ENCODE data around the gene TCHP. TPM values are rescaled to one million over a fixed set of nuclear protein-coding genes. Genes with fewer than 3 reads are reported as not detected.

Gene TCHP
- total RNA-seq, 2 donors from 2014 or later = 18.9 to 26.3 TPM

DNA sequence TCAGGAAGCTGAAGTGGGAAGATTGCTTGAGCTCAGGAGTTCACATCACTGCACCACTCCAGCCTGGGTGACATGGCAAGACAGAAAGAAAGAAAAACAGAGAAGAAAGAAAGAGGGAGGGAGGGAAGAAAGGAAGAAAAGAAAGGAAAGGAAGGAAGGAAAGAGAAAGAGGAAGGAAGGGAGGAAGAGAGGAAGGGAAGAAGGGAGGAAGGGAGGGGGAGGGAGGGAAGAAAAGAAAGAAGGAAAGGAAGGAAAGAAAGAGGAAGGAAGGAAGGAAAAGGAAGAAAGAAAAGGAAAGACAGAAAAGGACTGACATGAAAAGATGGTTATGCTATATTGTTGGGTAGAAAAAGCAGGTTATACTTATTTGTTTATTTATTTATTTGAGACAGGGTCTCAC, 23.7 kb upstream of the TCHP start:
- intact Hi-C loops (cut with DNase I) = no loop called here
- no peak for DNase-seq (ENCODE audit: low spot score)

DNA sequence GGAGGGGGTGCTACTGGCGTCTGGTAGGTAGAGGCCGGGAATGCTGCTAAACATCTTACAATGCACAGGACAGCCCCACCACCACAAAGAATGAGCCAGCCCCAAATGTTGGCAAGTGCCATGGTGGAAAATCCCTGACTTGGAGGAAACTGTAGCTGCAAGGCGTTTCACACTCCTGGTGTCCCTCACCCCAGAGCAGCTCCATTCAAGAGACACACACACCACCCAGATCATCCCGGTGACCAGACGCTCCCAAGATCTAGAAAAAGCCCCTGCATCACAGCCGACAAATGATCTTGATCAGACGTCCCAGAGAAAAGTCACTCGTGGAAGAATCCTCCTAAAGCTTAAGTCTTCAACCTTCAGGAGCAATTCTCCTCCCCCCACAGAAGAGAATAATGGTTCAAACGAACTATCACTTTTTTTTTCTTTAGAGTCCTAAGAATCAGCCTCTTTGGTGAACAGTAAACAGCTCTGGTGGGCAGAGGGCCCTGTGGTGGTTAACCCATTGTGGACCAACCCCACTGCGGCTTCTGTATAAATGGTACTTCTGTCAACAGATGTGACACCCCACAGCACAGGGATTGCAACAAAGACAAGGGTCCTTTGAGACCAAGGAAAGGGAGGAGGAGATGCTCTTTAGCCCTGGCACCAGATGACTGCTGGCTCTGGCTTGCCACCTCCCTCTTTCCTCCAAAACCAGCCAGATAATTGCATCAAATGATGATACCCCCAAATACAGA, 22.4 kb upstream of the TCHP start:
- Histone ChIP-seq H3K27ac (no peak overlapping the region), H3K4me3 (no peak overlapping the region), H3K27me3 (replicated peaks; ENCODE audit: insufficient read depth) (no peaks in the 10 kb centered on the region), H3K36me3 (no peaks in the 10 kb centered on the region), H3K4me1 (replicated peaks) (peaks cover 10% of the 10 kb centered on the region), H3K9me3 (no peaks in the 10 kb centered on the region)
- intact Hi-C loops (cut with DNase I) = no loop called here
- DNase-seq (ENCODE audit: low spot score) = no peak
- TF ChIP-seq POLR2AphosphoS5 (IDR thresholded peaks at IDR 0.05) = no peak
- no peak for TF ChIP-seq POLR2A (IDR thresholded peaks at IDR 0.05)
- TF ChIP-seq, protein P1, sequence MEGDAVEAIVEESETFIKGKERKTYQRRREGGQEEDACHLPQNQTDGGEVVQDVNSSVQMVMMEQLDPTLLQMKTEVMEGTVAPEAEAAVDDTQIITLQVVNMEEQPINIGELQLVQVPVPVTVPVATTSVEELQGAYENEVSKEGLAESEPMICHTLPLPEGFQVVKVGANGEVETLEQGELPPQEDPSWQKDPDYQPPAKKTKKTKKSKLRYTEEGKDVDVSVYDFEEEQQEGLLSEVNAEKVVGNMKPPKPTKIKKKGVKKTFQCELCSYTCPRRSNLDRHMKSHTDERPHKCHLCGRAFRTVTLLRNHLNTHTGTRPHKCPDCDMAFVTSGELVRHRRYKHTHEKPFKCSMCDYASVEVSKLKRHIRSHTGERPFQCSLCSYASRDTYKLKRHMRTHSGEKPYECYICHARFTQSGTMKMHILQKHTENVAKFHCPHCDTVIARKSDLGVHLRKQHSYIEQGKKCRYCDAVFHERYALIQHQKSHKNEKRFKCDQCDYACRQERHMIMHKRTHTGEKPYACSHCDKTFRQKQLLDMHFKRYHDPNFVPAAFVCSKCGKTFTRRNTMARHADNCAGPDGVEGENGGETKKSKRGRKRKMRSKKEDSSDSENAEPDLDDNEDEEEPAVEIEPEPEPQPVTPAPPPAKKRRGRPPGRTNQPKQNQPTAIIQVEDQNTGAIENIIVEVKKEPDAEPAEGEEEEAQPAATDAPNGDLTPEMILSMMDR (IDR thresholded peaks at IDR 0.05) = no peak
- WGBS = 44% methylated on average over 10 of the region's 10 CpGs

More for the DNA sequence above, 23.7 kb upstream of the TCHP start:
- TF ChIP-seq POLR2A (IDR thresholded peaks at IDR 0.05) (no peak), POLR2AphosphoS5 (IDR thresholded peaks at IDR 0.05) (no peak)
- TF ChIP-seq, protein P1 (IDR thresholded peaks at IDR 0.05) = no peak
- Histone ChIP-seq H3K4me1 (replicated peaks) (peaks cover 10% of the 10 kb centered on the region), H3K27me3 (replicated peaks; ENCODE audit: insufficient read depth) (no peaks in the 10 kb centered on the region), H3K36me3 (no peaks in the 10 kb centered on the region), H3K4me3 (no peak overlapping the region), H3K27ac (peak overlapping the region; percentile 29 to 62), H3K9me3 (no peaks in the 10 kb centered on the region)

DNA sequence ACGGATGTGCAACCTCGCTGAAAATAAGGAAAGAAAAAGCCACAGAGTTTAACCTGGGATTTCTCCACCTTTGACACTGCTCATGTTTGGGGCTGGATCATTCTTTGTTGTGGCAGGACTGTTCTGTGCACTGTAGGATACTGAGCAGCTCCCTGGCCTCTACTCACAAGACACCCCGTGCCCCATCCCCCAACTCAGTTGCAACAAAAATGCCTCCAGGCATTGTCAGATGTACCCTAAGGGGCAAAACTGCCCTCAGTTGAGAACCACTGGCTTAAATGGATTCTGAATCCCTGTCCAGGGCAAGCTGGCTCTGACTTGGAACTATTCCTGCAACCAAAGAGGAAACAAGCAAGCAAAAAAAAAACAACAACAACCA, 21.8 kb upstream of the TCHP start:
- no peaks in the 10 kb centered on the region for H3K27me3 ChIP-seq (replicated peaks; ENCODE audit: insufficient read depth)
- no peaks in the 10 kb centered on the region for H3K36me3 ChIP-seq
- H3K9me3 ChIP-seq = no peaks in the 10 kb centered on the region
- no peak for DNase-seq (ENCODE audit: low spot score)
- no peak overlapping the region for H3K27ac ChIP-seq
- 61% methylated on average over 3 of the region's 3 CpGs for WGBS
- intact Hi-C loops (cut with DNase I) = no loop called here
- H3K4me1 ChIP-seq (replicated peaks) = peaks cover 10% of the 10 kb centered on the region
- H3K4me3 ChIP-seq = no peak overlapping the region
- TF ChIP-seq POLR2A (IDR thresholded peaks at IDR 0.05) (no peak), POLR2AphosphoS5 (IDR thresholded peaks at IDR 0.05) (no peak)
- TF ChIP-seq, protein P1 (IDR thresholded peaks at IDR 0.05) = no peak

DNA sequence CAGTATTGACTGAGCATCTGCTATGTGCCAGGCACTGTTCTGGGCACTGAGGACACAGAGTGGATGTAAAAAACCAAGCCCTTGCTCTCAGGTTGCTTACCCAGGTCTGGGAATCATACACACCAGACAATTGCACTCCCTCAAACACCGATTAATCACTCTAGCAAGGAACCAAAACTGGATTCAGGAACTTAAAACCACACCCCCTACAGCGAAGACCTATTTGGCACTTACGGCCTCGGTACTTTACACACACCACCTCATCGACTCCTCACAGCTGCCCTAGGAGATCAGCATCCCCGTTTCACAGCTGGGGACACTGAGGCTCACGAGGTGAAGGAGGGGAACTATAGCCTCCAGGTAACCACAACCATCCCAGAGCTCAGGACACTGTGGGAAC, 21.3 kb upstream of the TCHP start:
- intact Hi-C loops (cut with DNase I) = no loop called here
- peak overlapping the region; percentile 82 to 83 for H3K27ac ChIP-seq
- TF ChIP-seq POLR2AphosphoS5 (IDR thresholded peaks at IDR 0.05) = no peak
- TF ChIP-seq, protein P1 (IDR thresholded peaks at IDR 0.05) = no peak
- peak; percentile 45 for TF ChIP-seq POLR2A (IDR thresholded peaks at IDR 0.05)

More for the DNA sequence above, 21.3 kb upstream of the TCHP start:
- Histone ChIP-seq H3K9me3 (no peaks in the 10 kb centered on the region), H3K4me1 (replicated peaks) (peaks cover 10% of the 10 kb centered on the region), H3K4me3 (peak overlapping the region; percentile 68 to 78), H3K27me3 (replicated peaks; ENCODE audit: insufficient read depth) (no peaks in the 10 kb centered on the region), H3K36me3 (no peaks in the 10 kb centered on the region)
- DNase-seq (ENCODE audit: low spot score) = no peak
- 32% methylated on average over 7 of the region's 7 CpGs for WGBS
